B cell (primary cell): ENCODE measurements around the gene CYP20A1.
"Not testable (repeated sequence)": the region's sequence is repeated elsewhere in the genome, so short reads cannot be mapped to it uniquely, and the experiment has no call there.

Source experiments
- EZH2 ChIP-seq: IDR thresholded peaks from 2 replicates; pipeline ENCODE4 v1.6.1; 2012; ENCODE audit warnings: borderline replicate concordance, low read depth, mild to moderate bottlenecking, moderate library complexity, low read length; ENCODE audit not compliant: insufficient read depth, poor library complexity, severe bottlenecking
- TF ChIP-seq, protein P1 (sequence below): fragments of 200-600 bp; IDR thresholded peaks from one replicate; pipeline ENCODE4 v1.8.0; 2022; ENCODE audit warnings: antibody characterized with exemption, mild to moderate bottlenecking

DNA sequence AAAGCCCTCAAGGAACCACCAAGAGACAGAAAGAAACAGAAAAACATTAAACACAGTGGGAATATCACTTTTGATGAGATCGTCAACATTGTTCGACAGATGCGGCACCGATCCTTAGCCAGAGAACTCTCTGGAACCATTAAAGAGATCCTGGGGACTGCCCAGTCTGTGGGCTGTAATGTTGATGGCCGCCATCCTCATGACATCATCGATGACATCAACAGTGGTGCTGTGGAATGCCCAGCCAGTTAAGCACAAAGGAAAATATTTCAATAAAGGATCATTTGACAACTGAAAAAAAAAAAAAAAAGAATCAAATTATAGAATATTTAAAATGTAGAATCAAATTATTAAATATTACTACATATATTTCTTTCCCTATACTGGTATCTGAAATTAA lies 47.8 kb upstream of the CYP20A1 start:
- TF ChIP-seq, protein P1, sequence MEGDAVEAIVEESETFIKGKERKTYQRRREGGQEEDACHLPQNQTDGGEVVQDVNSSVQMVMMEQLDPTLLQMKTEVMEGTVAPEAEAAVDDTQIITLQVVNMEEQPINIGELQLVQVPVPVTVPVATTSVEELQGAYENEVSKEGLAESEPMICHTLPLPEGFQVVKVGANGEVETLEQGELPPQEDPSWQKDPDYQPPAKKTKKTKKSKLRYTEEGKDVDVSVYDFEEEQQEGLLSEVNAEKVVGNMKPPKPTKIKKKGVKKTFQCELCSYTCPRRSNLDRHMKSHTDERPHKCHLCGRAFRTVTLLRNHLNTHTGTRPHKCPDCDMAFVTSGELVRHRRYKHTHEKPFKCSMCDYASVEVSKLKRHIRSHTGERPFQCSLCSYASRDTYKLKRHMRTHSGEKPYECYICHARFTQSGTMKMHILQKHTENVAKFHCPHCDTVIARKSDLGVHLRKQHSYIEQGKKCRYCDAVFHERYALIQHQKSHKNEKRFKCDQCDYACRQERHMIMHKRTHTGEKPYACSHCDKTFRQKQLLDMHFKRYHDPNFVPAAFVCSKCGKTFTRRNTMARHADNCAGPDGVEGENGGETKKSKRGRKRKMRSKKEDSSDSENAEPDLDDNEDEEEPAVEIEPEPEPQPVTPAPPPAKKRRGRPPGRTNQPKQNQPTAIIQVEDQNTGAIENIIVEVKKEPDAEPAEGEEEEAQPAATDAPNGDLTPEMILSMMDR: not testable (repeated sequence)
- not testable (repeated sequence) for TF ChIP-seq EZH2
